ENCODE data around the gene HDAC10.
"Not testable (repeated sequence)": the region's sequence is repeated elsewhere in the genome, so short reads cannot be mapped to it uniquely, and the experiment has no call there.

HDAC10 gene

DNA sequence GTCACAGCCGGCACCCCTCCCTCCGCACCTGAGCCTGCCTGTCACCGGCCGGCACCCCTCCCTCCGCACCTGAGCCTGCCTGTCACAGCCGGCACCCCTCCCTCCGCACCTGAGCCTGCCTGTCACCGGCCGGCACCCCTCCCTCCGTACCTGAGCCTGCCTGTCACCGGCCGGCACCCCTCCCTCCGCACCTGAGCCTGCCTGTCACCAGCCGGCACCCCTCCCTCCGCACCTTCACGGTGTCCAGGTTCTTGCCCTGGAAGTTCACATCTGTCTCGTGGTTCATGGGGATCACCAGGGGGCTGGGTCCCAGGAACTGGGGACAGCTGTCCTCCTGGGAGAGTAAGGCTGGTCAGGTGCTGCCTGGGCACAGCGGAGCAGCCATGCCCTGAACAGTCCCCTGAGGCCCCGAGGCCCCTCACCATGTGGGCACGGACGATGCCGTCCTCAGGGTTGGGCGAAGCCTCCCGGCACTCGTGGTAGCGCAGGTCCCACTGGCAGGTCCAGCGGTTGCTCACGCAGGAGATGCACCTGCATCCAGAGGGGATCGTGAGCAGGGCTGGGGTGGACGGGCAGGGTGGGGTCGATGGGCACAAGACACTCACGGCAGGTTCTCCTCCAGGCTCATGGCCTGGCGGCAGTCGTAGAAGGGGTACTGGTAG is 34.6 kb upstream of the HDAC10 start:
- DNase-seq (ENCODE audit: low spot score): no peak
- no peak for FAIRE-seq

DNA sequence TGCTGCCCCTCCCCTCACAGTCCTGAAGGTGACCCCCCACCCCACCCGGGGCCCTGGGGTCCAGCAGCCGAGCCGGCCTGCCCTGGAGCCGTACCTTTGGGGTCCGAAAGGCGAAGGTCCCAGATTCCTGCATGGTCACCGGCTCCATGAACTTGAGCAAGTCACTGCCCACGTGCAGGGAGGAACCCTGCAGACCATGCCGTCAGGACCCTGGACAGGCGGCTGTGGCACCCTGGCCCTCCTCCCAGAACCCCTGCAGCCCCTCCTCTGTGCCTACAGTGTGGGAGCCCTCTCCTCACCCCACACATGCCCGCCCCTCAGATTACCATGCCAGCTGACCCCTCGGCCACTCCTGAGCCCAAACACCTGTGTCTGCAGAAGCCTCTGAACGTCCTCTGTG is 33.4 kb upstream of the HDAC10 start:
- FAIRE-seq (no peak), DNase-seq (ENCODE audit: low spot score) (no peak)

DNA sequence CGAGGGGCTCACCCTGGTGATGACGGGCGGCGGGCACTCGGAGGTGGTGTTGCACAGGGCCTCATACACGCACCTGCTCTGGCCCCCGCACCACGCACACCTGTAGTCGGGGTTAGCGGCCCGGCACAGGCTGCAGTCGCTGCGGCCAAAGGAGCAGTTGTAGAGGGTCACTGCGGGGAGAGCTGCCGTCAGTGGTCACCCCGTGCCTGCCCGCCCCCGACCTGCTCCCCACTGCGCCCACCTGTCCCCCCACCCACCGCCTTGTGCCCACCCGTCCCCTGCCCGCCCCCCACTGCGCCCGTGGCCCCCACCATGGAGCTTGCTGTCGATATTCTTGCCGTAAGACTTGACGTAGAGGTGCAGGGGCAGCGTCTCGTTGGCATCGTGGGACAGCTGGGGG is 32.8 kb upstream of the HDAC10 start:
- FAIRE-seq (no peak), DNase-seq (ENCODE audit: low spot score) (no peak)

GRCh38 chr22:50282361-50283155 is 31.5 kb upstream of the HDAC10 start:
- FAIRE-seq: peak; percentile 73
- peak; percentile 88 for DNase-seq (ENCODE audit: low spot score)

DNA sequence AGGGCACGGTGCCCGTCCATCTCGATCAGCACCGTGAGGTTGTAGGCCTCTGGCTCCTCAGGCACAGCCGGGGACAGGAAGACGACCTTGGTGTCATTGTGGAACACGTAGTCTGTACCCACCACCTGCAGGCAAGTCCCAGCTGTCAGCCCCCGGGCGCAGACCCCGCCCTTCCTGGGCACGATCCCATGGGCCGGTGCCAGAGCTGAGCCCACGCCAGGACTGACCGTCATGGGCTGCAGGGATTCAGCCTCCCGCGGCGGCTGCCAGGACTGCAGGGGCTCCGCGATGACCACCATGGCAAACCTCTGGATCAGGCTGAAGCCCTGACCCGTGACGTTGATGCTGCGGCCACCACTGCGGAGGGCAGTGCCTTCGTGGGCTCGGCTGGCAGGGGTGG is 30.9 kb upstream of the HDAC10 start:
- FAIRE-seq (no peak), DNase-seq (ENCODE audit: low spot score) (peak; percentile 60)

GRCh38 chr22:50281384-50281760 is 30.3 kb upstream of the HDAC10 start:
- no peak for DNase-seq (ENCODE audit: low spot score)
- FAIRE-seq: no peak

DNA sequence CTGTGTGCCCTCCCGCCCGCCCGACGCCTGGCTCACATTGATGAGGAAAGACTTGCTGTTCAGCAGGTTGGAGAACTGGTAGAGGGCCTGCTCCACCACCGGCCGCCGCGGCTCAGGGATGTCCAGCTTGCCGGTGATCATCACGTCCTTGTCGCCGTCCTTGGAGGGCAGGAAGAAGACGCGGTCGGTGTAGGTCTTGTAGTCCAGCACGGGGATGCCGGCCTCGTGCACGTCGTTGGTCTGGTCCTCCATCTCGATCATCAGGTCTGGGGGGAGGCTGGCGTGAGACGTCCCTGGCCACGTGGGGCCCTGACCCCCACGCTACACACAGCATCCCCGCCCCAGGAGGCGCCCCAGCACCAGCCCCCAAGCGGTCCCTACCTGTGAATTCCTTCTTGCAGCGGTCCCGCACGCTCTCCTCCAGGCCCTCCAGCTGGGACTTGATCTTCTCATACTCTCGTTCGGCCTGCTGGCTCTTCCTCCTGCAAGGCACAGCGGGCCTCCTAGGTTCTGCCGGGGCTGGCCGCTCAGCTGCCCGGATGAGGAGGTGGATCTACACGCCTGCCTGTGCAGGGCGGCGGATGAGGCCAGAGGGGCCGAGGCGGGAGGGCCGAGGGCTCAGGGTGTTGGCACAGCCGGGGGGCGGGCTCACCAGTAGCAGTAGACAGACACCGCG is 29.8 kb upstream of the HDAC10 start:
- FAIRE-seq (no peak), DNase-seq (ENCODE audit: low spot score) (no peak)

- FAIRE-seq (no peak), DNase-seq (ENCODE audit: low spot score) (no peak)
Observed at GRCh38 chr22:50280022-50280707, 29.1 kb upstream of the HDAC10 start.

DNA sequence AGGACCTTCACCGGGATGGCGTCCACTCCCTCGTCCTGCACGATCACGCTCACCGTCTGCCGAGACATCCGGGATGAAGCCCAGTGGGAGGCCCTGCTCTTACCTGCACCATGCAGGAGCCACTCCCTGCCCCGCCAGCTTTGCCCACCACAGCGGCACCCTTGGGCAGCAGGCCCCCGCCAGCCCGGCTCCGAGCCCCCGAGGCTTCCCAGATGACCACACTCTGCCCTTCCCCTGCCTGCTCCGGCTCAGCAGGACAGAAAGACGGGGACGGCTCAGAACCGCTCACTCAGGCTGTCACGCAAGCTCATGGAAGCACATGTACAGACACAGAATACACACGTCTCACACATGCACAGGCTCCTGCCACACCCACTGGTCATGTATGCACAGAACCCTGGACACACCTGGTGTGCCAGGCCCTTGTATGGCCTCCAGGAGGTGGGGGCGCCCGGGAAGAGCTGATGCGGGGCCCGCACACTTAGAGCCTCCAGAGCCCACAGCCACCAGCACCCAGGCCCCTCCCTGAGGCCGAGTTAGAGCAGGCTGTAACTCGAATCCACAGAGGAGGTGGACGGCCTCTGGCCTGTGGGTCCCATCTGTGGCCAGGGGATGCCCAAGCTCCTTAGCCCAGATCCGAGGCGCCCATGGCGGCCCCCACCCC is 28.0 kb upstream of the HDAC10 start:
- no peak for DNase-seq (ENCODE audit: low spot score)
- FAIRE-seq: no peak

DNA sequence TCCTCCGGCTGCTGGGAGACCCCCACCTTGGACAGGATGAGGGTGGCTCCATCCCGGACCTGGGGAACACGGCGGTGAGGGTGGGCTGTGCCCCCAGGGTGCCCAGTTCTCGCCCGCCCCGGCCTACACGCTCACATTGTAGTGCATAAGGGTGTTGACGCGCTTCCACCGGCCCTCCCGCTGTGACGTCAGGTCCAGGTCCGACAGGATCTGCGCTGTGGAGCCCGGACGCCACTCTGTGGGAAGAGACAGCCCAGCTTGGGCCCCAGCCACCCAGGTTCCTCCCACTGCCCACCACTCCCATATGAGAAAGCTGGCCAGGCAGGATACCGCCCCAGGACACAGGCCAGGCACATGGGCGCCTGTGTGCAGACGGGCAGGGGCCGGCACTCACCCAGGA is 27.4 kb upstream of the HDAC10 start:
- DNase-seq (ENCODE audit: low spot score) (no peak), FAIRE-seq (no peak)

GRCh38 chr22:50277761-50278160 is 26.7 kb upstream of the HDAC10 start:
- FAIRE-seq: no peak
- DNase-seq (ENCODE audit: low spot score): no peak

DNA sequence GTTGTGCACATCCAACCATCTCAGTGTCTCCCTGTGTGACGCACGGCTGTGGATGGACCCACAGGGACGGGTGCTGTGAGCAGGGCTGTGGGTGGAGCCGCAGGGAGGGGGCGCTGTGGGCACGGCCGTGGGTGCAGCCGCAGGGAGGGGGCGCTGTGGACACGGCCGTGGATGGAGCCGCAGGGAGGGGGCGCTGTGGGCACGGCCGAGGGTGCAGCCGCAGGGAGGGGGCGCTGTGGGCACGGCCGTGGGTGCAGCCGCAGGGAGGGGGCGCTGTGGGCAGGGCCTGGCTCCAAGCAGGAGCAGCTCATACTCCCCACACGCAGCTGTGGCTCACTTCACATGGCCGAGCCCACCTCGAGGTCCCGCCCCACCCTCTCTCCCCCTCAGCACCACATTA is 25.1 kb upstream of the HDAC10 start:
- DNase-seq (ENCODE audit: low spot score) (no peak), FAIRE-seq (no peak)

DNA sequence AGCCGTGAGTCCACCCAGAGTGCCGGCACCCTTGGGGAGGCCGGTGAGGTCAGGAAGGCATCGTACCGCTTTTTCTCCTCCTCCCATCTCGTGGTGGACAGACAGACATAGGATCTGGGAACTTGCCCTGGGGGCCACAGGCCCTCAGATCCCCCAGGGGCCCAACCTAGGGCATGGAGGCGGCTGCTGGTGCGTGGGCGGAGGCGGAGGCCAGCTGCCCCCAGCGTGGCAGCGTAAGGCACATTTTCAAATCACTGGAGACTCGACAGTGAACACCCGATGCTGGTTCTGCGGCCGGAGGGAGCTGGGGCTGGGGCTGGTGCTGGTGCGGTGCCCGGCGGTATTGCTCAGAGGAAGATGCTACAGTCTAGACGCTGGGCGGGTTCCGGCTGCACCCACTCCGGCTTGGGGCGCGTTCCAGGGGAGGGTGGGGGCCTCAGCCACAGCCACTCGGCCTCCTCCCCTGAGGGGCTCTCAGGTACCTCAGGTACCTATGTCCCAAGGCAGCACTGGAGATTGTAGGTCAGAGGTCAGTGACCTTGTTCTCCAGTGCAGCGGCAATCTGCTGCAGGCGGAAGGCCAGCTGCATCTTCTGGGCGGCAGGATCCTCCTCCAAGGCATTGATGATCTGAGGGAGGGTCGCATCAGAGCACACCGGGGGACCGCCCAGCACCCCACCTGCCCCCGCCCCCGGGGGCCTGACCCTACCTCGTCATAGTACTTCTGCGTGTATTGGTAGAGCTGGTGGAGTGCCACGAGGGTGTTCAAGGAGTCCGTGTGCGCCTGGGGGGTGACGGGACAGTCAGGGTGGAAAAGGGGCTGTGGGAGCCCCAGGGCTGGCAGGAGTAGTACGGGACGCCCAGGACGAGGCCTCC is 24.4 kb upstream of the HDAC10 start:
- no peak for FAIRE-seq
- DNase-seq (ENCODE audit: low spot score): no peak

GRCh38 chr22:50274771-50275170 is 23.7 kb upstream of the HDAC10 start:
- FAIRE-seq (no peak), DNase-seq (ENCODE audit: low spot score) (no peak)

DNA sequence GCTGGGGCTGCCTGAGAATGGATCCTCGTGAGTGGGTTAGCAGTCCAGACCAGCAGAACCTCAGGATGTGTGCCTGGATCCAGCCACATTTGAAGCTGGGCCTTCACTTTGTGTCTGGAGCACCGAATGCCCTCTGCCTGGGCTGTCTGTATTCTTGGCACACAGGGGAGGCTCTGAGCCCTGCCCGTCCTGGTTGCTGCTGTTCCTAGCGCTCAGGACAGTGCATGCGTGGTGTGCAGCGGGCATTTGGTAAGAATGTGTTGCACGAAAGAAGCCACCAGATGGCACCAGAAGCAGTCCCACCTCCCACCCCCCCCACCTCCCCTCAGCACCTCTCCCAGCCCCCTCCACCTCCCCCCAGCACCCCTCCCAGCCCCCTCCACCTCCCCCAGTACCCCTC is 23.2 kb upstream of the HDAC10 start:
- FAIRE-seq: no peak
- peak; percentile 21 for DNase-seq (ENCODE audit: low spot score)

- FAIRE-seq; DNase-seq (ENCODE audit: low spot score): not testable (repeated sequence)
Observed at GRCh38 chr22:50273781-50274180, 22.7 kb upstream of the HDAC10 start.

DNA sequence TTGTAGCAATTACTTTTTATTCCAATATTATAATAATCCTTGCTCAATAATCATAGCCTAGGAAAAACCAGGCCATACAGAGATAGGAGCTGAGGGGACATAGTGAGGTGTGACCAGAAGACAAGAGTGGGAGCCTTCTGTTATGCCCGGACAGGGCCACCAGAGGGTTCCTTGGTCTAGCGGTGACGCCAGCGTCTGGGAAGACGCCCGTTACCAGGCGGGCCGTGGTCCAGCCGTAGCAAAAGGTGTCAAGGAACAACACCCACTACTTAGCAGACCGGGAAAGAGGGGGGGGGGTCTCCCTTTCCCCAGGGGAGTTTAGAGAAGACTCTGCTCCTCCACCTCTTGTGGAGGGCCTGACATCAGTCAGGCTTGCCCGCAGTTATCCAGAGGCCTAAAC is 22.3 kb upstream of the HDAC10 start:
- not testable (repeated sequence) for FAIRE-seq; DNase-seq (ENCODE audit: low spot score)

- FAIRE-seq: no peak
- DNase-seq (ENCODE audit: low spot score): no peak
Observed at GRCh38 chr22:50272044-50272802, 21.2 kb upstream of the HDAC10 start.

DNA sequence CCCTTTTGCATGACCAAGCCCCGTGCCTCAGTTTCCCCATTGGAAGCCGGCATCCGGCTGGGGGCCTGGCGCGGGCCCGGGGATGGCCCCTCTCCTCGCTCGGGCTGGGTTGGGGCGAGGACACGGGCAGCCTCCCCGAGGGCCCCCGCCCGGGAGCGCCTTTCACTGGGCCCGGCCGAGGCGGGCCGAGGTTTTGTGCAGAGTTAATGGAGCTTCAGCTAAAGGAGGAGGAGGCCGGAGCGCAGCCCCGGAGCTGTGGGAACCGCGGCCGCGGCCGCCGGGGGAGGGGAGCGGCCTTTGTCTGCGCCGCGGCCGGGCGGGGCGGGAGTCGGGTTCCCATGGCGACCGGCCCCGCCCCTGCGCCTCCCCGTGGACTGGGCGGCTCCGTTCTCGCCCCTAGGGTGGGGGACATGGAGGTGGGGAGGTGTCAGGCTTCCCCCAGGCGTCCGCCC is 20.5 kb upstream of the HDAC10 start:
- FAIRE-seq (no peak), DNase-seq (ENCODE audit: low spot score) (no peak)
